Right atrium auricular region (tissue), 2 donors: Measurements from ENCODE around the gene WDR82. TPM values are rescaled to one million over a fixed set of nuclear protein-coding genes. Genes with fewer than 3 reads are reported as not detected.

Source experiments
- DNase-seq: peaks from one replicate; pipeline ENCODE4 v3.0.0-alpha.2; 2019; ENCODE audit warnings: low spot score
- H3K27ac ChIP-seq, 2 donors: fragments of 200-600 bp; sonication (generic); 1 replicate in 1 of 2; 2 replicates in 1 of 2; pipeline ENCODE4 v1.5.1; 2016 to 2019
- H3K27me3 ChIP-seq, 2 donors: fragments of 200-600 bp; sonication (generic); one replicate each; pipeline versions ENCODE4 v1.5.1 to v1.6.0; 2017 to 2019
- H3K36me3 ChIP-seq: fragments of 200-600 bp; sonication (generic); one replicate; pipeline ENCODE4 v1.5.1; 2016
- H3K4me1 ChIP-seq, 2 donors: fragments of 200-600 bp; sonication (generic); one replicate each; pipeline versions ENCODE4 v1.5.1 to v1.6.0; 2017 to 2019
- H3K4me3 ChIP-seq, 2 donors: fragments of 200-600 bp; sonication (generic); 1 replicate in 1 of 2; 2 replicates in 1 of 2; pipeline ENCODE4 v1.5.1; 2017 to 2019; ENCODE audit warnings: mild to moderate bottlenecking in 1 of 2, moderate library complexity in 1 of 2
- H3K9me3 ChIP-seq, 2 donors: fragments of 200-600 bp; sonication (generic); one replicate each; pipeline ENCODE4 v1.5.1; 2019
- CTCF ChIP-seq, 2 donors: fragments of 200-600 bp; sonication (generic); IDR thresholded peaks; one replicate each; pipeline ENCODE4 v1.5.1; 2019; ENCODE audit warnings: antibody characterized with exemption in 2 of 2
- total RNA-seq, 2 donors: library from RNA; depleted of rRNA; stranded (reverse); fragments of >200 nt; gene quantifications; one replicate each; pipeline ENCODE4 v1.1.0, GENCODE V29; 2016

WDR82 gene
- total RNA-seq, 2 donors from 2014 or later: 43.2 to 43.8 TPM

GRCh38 chr3:52230461-52230860 lies 48.0 kb downstream of the WDR82 start:
- no peak for TF ChIP-seq CTCF (IDR thresholded peaks at IDR 0.05)
- no peak for DNase-seq
- Histone ChIP-seq H3K27ac (no peak overlapping the region), H3K4me1 (peaks cover 0 to 37% of the 10 kb centered on the region in 2 donors), H3K27me3 (no peaks in the 10 kb centered on the region), H3K4me3 (no peak overlapping the region), H3K36me3 (peaks cover 48% of the 10 kb centered on the region), H3K9me3 (no peaks in the 10 kb centered on the region)

GRCh38 chr3:52229656-52230055 lies 48.8 kb downstream of the WDR82 start:
- no peak for DNase-seq

GRCh38 chr3:52228751-52229291 lies 49.6 kb downstream of the WDR82 start:
- no peak overlapping the region for H3K4me3 ChIP-seq
- no peak for TF ChIP-seq CTCF (IDR thresholded peaks at IDR 0.05)
- no peaks in the 10 kb centered on the region for H3K27me3 ChIP-seq
- peaks cover 0 to 20% of the 10 kb centered on the region in 2 donors for H3K4me1 ChIP-seq
- no peak overlapping the region for H3K27ac ChIP-seq
- H3K36me3 ChIP-seq: peaks cover 48% of the 10 kb centered on the region
- no peaks in the 10 kb centered on the region for H3K9me3 ChIP-seq
- DNase-seq: no peak

More at GRCh38 chr3:52229656-52230055, 48.8 kb downstream of the WDR82 start:
- TF ChIP-seq CTCF (IDR thresholded peaks at IDR 0.05): no peak
- H3K27me3 ChIP-seq: no peaks in the 10 kb centered on the region
- no peak overlapping the region for H3K4me3 ChIP-seq
- H3K27ac ChIP-seq: no peak overlapping the region
- H3K4me1 ChIP-seq: peaks cover 0 to 28% of the 10 kb centered on the region in 2 donors
- H3K36me3 ChIP-seq: peaks cover 48% of the 10 kb centered on the region
- H3K9me3 ChIP-seq: no peaks in the 10 kb centered on the region

- no peak for TF ChIP-seq CTCF (IDR thresholded peaks at IDR 0.05)
- H3K36me3 ChIP-seq: peaks cover 48% of the 10 kb centered on the region
- peaks cover 0 to 17% of the 10 kb centered on the region in 2 donors for H3K4me1 ChIP-seq
- no peak overlapping the region for H3K27ac ChIP-seq
- DNase-seq: no peak
- H3K27me3 ChIP-seq: no peaks in the 10 kb centered on the region
- no peak overlapping the region for H3K4me3 ChIP-seq
- no peaks in the 10 kb centered on the region for H3K9me3 ChIP-seq
These were observed 50.2 kb downstream of the WDR82 start for GRCh38 chr3:52228266-52228665.

- no peak for TF ChIP-seq CTCF (IDR thresholded peaks at IDR 0.05)
- Histone ChIP-seq H3K4me1 (peaks cover 0 to 12% of the 10 kb centered on the region in 2 donors), H3K36me3 (peaks cover 48% of the 10 kb centered on the region), H3K27me3 (no peaks in the 10 kb centered on the region), H3K27ac (no peak overlapping the region), H3K4me3 (no peak overlapping the region), H3K9me3 (no peaks in the 10 kb centered on the region)
- DNase-seq: no peak
These were observed 50.7 kb downstream of the WDR82 start for GRCh38 chr3:52227766-52228165.

GRCh38 chr3:52227117-52227516 lies 51.3 kb downstream of the WDR82 start:
- Histone ChIP-seq H3K36me3 (peaks cover 44% of the 10 kb centered on the region), H3K27me3 (no peaks in the 10 kb centered on the region), H3K9me3 (no peaks in the 10 kb centered on the region), H3K27ac (no peak overlapping the region), H3K4me3 (no peak overlapping the region), H3K4me1 (peaks cover 0 to 8% of the 10 kb centered on the region in 2 donors)
- no peak for DNase-seq
- no peak for TF ChIP-seq CTCF (IDR thresholded peaks at IDR 0.05)
